GM13977 (cell line): ENCODE results near the gene ADAP1.

Source experiments
- DNase-seq: peaks from one replicate; pipeline ENCODE4 v3.0.0; 2012; ENCODE audit warnings: low spot score
- in situ Hi-C: fragments of 300-500 bp; cut with MboI; formaldehyde crosslinking; loops from one replicate; pipeline ENCODE4 v1.12.0; 2022; ENCODE audit warnings: low sequenced_read_pairs, low pct_unique_long_range_greater_than_20kb, mixed read lengths, inconsistent platforms; ENCODE audit not compliant: unreplicated experiment
- TF ChIP-seq, protein P1 (sequence below): IDR thresholded peaks from 2 replicates; pipeline ENCODE4 v1.5.1; 2012; ENCODE audit warnings: mild to moderate bottlenecking, control low read depth; ENCODE audit not compliant: insufficient read depth; ENCODE audit errors: extremely low read depth, missing control alignments

Gene ADAP1

DNA sequence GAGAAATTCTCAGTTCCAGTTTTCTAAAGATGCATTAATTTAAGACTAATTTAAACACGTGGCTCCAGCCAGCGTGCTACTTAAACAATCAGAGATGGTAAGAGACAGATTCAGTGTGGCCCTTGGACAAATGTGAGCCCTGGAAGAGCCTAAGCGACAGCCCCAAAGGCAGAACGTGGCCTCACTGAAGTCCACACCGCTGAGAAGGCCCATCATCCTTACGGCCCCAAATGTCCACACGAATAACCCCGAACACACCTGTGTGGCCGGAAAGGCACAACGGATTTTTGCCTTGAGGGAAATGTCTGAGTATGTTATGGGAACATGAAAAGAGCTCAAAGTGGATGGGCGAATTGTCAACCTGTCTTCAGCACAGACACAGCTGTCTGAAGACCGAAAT lies 17.6 kb upstream of the ADAP1 start:
- in situ Hi-C loops, result no loop called here
- DNase-seq, result no peak
- TF ChIP-seq, protein P1, sequence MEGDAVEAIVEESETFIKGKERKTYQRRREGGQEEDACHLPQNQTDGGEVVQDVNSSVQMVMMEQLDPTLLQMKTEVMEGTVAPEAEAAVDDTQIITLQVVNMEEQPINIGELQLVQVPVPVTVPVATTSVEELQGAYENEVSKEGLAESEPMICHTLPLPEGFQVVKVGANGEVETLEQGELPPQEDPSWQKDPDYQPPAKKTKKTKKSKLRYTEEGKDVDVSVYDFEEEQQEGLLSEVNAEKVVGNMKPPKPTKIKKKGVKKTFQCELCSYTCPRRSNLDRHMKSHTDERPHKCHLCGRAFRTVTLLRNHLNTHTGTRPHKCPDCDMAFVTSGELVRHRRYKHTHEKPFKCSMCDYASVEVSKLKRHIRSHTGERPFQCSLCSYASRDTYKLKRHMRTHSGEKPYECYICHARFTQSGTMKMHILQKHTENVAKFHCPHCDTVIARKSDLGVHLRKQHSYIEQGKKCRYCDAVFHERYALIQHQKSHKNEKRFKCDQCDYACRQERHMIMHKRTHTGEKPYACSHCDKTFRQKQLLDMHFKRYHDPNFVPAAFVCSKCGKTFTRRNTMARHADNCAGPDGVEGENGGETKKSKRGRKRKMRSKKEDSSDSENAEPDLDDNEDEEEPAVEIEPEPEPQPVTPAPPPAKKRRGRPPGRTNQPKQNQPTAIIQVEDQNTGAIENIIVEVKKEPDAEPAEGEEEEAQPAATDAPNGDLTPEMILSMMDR, result no peak

DNA sequence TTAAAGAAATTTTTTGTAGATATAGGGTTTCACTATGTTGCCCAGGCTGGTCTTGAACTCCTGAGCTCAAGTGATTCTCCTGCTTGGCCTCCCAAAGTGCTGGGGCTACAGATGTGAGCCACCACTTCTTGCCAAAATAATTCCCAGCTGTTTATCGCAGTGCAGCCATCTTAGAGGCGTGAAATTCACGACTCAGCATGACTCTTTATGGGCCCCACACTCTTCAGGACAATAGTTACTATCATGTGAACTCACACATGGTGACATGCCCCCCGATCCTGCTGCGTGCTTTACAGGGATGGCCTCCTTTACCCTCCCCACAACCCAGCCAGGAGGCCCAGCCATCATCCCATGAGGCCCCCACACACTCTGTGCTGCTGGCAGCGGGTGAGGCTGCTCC lies 16.3 kb upstream of the ADAP1 start:
- in situ Hi-C loops, result no loop called here
- TF ChIP-seq, protein P1, result no peak
- no peak for DNase-seq

DNA sequence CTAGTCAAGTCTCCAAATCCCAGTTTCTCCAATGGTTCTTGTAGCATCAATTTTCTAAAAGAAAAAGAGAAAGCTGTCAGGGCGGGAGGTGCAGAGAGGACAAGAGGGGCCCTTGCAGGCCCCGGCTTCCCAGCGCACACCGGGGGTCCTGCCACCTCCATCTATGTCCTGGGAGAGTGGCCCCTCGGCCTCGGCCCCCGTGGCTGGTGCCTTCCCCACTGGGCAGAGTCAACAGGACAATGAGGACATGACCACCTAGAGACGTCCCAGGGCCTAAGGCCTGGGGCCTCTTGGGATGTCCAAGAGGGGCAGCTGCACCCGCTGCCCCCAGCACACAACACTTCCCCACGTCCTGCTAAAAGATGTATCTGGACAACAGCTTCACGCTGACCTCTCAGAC lies 14.9 kb upstream of the ADAP1 start:
- in situ Hi-C loops, result no loop called here
- no peak for DNase-seq

DNA sequence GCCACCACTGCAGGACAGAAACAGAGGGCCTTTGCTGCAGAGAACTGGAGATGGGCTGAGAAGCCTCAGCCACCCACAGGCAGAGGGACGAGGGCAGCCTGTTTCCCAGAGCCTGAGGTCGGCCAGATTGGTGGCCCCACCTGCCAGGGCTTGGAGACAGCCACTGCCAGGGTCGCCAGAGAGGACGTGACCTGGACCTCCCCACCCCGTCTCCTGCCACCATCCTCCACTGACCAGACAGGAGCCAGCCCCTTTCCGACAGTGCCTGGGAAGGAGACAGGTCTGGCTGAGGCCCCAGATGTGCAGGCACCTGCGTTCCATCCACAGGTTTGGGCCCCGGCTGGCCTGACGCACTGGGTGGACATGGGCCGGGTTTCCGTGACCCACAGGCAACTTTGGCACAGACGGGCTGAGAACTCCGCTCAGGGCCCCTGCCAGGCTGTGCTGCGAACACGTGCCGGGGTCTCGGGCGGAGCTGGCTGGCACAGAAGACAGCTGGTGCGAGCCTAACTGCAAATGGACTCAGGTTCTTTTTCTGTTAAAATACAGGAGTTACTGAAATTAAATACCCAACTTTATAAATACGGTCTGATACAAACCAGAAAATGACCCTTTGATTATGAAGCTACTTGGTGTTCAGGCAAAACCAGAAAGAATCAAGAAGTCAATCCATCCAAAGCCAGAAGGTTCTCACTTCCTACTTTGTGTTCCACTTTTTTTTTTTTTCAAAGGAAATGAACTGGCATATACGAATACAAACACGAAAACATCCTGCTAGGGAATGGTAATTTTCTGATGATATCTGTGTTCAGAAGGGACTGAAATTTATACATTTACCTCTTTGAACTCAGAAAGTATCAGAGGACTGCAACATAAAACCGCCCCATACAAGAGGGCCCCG lies 14.0 kb upstream of the ADAP1 start:
- in situ Hi-C loops, result no loop called here
- TF ChIP-seq, protein P1, result no peak
- no peak for DNase-seq

More for the DNA sequence above, 14.9 kb upstream of the ADAP1 start:
- TF ChIP-seq, protein P1, result no peak

DNA sequence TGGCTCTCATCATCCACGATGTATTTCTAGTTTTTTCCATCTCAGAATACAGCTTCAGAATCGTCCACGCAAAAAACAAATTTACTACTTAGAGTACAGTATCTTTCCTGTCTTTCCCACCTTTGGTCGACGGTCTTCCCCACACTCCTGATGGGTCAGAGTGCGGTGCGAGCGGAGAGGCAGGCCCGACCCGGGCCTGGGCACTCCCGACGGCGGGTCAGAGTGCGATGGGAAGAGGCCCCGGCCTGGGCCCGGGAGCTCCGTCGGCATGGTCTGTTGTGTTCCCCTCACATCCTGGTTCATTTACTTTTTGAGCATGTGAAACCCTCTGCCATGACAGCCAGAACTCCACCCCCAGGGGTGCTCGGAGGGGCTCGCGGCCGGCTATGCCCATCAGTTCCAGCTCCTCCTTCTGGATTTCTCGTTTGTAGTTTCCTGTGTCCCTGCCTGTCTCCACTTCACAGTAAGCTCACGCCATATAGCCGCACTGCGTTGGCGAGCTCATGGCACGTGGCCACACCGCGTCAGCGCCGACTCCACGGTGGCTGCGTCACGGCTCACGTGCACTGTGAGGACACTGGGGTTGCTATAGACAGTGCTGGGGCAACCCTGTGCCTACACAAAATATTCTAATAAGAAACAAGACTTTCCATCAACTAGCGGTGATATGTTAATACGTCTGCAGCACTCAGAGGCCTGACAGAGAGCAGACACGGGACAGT lies 13.0 kb upstream of the ADAP1 start:
- no peak for DNase-seq
- in situ Hi-C loops, result no loop called here
- TF ChIP-seq, protein P1, result no peak

DNA sequence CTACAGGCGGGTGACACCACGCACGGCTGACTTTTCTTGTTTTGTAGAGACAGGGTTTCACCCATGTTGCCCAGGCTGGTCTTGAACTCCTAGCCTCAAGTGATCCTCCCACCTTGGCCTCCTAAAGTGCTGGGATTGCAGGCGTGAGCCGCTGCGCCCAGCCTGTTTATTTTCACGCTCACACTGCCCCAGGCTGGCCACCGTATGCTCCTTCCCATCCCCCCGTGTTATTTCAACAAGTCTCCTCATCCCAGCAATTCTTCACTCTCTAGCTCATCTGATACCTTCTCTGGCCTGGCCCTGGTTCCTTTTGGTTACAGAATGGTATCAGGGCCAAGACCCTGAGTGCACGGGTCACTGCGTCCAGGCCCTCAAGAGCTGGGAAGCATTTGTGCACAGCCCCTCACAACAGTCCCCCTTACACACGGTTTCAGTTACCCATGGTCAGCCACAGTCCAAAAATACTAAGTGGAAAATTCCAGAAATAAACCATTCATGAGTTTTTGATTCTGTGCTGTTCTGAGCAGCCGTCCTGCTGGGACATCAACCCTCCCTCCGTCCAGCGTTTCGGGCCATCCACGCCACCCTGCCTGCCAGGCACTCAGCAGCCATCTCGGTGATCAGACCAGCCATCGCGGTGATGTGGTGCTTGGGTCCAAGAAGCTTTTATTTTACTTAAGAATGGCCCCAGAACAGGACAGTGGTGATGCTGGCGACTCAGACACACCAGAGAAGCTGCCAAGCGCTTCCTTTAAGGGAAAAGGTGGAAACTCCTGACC lies 12.0 kb upstream of the ADAP1 start:
- in situ Hi-C loops, result no loop called here
- TF ChIP-seq, protein P1, result no peak
- no peak for DNase-seq
